Dedifferentiated amniotic fluid mesenchymal stem cell (primary cell): ENCODE results near the gene PTPRD.

ENCODE experiments used
- DNase-seq: peaks from one replicate; pipeline ENCODE4 v3.0.0-alpha.2; 2016; ENCODE audit errors: extremely low spot score

The PTPRD gene

DNA sequence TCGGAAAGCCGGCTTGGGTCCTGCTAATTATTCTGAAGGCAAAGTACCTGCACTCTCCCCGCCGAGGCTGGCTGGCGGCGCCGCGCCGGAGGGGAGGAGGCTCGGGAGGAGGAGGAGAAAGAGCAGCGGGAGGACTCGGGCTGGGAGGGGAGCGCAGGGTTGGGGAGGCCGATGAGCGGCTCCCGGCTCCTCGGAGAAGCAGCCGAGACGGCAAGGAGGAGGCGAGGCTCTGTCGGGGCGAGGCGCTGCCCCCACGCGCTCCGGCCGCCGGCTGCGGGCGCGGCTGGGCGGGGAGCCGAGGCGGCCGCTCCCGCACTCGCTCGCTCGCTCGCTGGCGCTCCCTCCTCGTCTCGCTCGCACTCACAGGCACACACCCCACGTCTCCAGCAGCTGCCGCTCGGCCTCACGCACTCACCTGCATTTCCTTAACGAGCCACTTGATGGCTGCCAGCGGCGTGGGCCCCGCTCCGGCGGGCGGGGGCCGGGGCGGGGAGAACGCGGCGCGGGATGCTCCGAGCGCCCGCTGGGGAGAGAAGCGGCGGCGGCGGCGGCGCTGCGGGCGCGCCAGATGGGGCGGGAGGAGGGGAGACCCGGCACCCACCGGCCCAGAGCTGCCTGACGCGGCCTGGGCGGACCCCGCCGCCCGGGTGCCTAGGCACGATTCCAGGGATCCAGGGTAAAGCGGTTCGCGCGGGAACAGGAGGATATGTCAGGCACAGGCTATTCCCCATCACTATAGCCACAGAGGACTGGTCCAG is at the start of gene PTPRD:
Gene PTPRD, minus strand, starts transcription at position 362 of the 758 bp plus-strand sequence.
- no peak for DNase-seq

DNA sequence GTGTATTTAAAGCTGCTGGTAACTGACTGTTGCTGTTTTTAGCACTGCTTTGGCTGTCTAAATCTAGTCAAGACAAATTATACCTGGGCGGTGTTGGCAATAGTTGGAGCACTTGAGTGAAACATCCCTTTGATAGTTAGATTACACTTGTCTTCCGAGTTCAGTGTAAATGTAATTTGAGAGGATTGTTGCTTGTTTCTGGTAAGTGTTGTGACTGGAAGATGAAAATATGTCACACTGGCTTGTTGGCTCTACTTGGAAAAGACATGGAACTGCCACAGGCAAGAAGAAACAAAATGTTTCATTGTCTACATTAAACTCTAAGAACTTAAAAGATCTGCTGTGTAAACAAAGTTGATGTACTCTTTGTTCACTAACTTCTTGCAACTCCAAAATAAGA is 49.2 kb upstream of the PTPRD start:
- no peak for DNase-seq

GRCh38 chr9:10661376-10661775 is 48.6 kb upstream of the PTPRD start:
- DNase-seq, result no peak

- no peak for DNase-seq
These were observed 38.2 kb upstream of the PTPRD start for GRCh38 chr9:10651012-10651411.

DNA sequence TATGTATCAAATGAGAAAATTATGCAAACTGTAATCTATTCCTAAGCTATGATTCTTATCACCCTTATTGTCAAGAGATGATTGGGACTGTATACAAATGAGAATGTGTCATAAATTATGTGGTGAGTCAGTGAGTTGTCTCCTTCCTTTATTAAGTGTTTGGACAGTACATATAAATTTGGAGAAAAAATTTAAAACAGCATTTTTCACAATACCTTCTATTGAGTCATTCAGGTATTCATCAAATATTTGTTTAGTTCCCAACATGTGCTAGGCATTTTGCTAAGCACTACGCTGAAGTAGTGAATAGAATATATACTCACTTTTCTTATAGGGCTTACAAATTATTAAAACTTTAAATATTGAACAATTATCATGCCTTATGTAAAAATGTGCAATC is 36.3 kb upstream of the PTPRD start:
- no peak for DNase-seq

DNA sequence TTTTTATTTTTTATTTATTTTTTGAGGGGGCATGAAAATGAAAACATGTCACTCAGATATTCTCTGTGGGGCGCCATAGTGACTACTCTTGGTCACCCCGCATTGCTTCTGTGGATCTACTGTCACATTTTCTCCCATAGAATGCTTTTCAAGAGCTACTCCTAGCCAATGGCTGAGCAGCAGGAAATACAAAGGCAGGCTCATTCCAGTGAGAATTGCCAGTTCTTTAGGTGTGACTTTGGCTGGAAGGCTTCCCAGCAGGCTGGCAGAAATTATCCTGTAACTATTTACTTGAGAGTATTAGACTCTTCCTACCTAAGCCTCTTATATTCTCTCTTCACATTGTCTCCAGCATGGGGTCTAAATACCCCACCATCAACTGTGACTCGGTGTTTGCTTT is 21.0 kb upstream of the PTPRD start:
- no peak for DNase-seq

DNA sequence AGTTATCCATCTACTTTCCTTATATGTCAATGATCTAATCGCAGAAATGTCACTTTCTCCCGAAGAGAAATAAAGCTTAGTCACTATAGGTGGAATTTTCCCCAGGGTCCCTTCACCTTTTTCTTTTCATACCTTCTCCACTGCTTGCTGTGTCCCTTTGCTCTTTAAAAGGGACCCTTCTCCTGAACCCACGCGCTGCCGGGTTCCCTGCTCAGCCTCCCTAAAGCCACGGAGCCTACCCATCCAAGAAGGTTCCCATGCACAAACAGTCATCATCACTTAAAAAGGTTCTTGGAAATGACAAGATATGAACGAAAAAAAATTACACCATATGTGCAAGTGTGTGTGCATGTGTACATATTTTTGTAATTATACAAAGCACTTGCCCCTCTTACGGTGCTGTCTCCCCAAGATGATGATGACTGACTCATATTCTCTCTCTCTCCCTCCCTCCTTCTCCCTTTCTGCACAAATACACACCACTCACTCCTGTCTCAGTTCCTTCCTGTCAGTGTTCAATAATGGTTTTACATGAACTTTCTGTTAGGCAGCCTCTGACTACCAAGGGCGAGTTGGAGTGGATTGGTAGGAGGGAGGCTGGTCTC is 1.5 kb upstream of the PTPRD start:
- no peak for DNase-seq

DNA sequence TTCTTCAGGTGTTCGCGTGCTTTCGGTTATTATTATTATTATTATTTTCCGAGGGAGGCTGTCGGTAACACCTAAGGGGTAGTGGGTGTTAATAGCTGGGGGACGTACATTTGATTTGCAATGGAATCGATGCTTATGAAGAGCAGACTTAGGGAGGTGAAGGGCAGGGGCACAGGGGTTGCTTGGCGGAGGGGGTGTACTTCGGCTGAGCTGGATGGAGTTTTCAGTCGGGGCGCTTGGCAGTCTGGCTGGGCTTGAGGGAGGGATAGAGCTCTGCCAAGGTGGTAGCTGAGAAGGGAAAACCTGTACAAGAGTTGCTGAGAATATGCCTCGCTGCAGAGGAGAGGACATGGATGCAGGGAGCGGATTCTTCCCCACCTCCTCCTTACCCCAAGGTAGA is 617 bp upstream of the PTPRD start:
- DNase-seq, result no peak

- DNase-seq, result no peak
These were observed 7.4 kb downstream of the PTPRD start for GRCh38 chr9:10605388-10605787.

GRCh38 chr9:10604927-10605326 is 7.9 kb downstream of the PTPRD start:
- no peak for DNase-seq

DNA sequence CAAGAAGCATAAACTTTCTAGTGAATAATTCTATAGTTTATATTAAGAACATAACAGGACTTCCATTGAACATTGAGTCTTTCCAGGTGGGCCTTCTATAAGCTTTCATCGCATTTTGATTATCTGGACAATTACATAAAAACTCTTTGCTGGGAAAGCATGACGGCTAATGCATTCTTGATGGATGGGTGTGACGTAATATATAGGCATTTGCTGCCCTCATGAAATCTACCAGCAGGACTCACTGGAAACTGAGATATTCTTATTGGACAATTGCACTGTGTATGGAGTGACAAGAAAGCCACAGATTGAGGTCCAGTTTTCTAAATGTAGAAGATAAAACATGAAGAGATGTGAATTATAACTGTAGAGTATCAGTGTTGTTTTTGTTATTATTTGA is 15.0 kb downstream of the PTPRD start:
- DNase-seq, result no peak

- DNase-seq, result no peak
These were observed 18.3 kb downstream of the PTPRD start for GRCh38 chr9:10594482-10594881.

GRCh38 chr9:10586407-10586806 is 26.4 kb downstream of the PTPRD start:
- no peak for DNase-seq

DNA sequence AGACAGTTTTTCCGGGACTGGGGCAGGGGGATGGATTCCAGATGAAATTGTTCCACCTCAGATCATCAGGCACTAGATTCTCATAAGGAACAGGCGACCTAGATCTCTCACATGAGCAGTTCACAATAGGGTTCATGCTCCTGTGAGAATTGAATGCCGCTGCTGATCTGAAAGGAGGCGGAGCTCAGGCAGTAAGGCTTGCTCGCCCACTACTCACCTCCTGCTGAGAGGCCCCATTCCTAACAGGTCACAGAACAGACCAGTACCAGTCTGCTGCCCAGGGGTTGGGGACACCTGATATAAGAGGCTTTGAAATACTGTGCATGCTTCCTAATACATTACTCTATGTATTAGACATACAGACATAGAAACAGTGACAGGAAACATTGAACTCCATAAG is 41.1 kb downstream of the PTPRD start:
- no peak for DNase-seq

DNA sequence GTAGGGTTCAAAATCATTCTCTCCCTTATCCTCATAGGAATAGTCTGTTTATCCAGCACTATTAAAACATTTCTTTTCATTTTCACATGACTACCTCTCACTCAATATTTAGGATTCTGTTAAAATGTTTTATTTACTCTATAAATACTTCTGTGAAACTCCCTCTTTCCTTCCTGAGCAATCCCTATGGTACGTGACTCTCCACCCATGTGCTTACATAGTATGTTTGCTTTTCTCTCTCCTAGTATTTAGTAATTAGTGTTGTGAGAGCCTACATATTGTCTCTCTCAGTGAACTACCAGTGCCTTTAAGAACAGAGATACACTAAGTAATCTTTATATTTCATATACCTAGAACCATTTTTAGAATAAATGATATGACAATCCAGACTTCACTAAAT is 46.0 kb downstream of the PTPRD start:
- DNase-seq, result no peak

- DNase-seq, result no peak
These were observed 50.0 kb downstream of the PTPRD start for GRCh38 chr9:10562581-10563343.

GRCh38 chr9:10548348-10548747 is 64.5 kb downstream of the PTPRD start:
- DNase-seq, result no peak

- DNase-seq, result no peak
These were observed 74.7 kb downstream of the PTPRD start for GRCh38 chr9:10538073-10538472.

- DNase-seq, result no peak
These were observed 78.0 kb downstream of the PTPRD start for GRCh38 chr9:10534850-10535249.

DNA sequence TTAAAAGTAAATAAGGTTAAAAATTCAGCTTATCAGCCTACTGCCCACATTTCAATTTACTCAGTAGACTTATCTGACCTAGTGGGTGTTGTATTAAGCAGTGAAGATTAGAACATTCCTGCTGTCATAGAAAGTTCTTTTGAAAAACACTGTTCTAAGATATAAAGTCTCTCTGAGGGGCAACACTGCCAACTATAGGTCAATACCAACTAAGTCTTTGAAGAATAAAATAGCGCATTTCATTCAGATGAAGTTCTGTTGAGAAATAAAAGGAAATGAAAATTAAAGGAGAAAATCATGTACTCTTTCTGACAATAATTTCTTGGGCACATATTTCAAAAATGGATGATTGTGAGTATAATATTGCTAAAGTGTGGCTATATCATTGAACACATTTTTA is 86.8 kb downstream of the PTPRD start:
- DNase-seq, result no peak

- no peak for DNase-seq
These were observed 89.6 kb downstream of the PTPRD start for GRCh38 chr9:10523164-10523563.

GRCh38 chr9:10512144-10512543 is 100.7 kb downstream of the PTPRD start:
- no peak for DNase-seq

GRCh38 chr9:10488937-10489336 is 123.9 kb downstream of the PTPRD start:
- DNase-seq, result no peak
